Measurements from ENCODE around the gene CLASP2. TPM values are rescaled to one million over a fixed set of nuclear protein-coding genes. Genes with fewer than 3 reads are reported as not detected.
"Not testable (repeated sequence)": the region's sequence is repeated elsewhere in the genome, so short reads cannot be mapped to it uniquely, and the experiment has no call there.

Gene CLASP2
- 81.2 TPM for total RNA-seq

- DNase-seq (ENCODE audit: low spot score) = peak; percentile 82
These were observed at the start of gene CLASP2 for GRCh38 chr3:33717866-33718594. CLASP2 (minus strand) TSS chr3:33718254; CDS start chr3:33718002, 252 bp downstream.

GRCh38 chr3:33758864-33759263 is 40.8 kb upstream of the CLASP2 start:
- DNase-seq (ENCODE audit: low spot score) = no peak

- no peak for DNase-seq (ENCODE audit: low spot score)
These were observed 40.2 kb upstream of the CLASP2 start for GRCh38 chr3:33758281-33758680.

GRCh38 chr3:33754391-33754790 is 36.3 kb upstream of the CLASP2 start:
- DNase-seq (ENCODE audit: low spot score) = not testable (repeated sequence)

- DNase-seq (ENCODE audit: low spot score) = no peak
These were observed 33.3 kb upstream of the CLASP2 start for GRCh38 chr3:33751336-33751735.

- DNase-seq (ENCODE audit: low spot score) = no peak
These were observed 32.1 kb upstream of the CLASP2 start for GRCh38 chr3:33750211-33750548.

- no peak for DNase-seq (ENCODE audit: low spot score)
These were observed 31.6 kb upstream of the CLASP2 start for GRCh38 chr3:33749546-33750210.

- no peak for DNase-seq (ENCODE audit: low spot score)
These were observed 28.5 kb upstream of the CLASP2 start for GRCh38 chr3:33746416-33747116.

GRCh38 chr3:33737146-33737545 is 19.1 kb upstream of the CLASP2 start:
- no peak for DNase-seq (ENCODE audit: low spot score)

GRCh38 chr3:33732394-33732793 is 14.3 kb upstream of the CLASP2 start:
- DNase-seq (ENCODE audit: low spot score) = no peak

GRCh38 chr3:33729993-33730392 is 11.9 kb upstream of the CLASP2 start:
- DNase-seq (ENCODE audit: low spot score) = no peak

GRCh38 chr3:33724256-33724655 is 6.2 kb upstream of the CLASP2 start:
- no peak for DNase-seq (ENCODE audit: low spot score)

GRCh38 chr3:33722626-33723370 is 4.7 kb upstream of the CLASP2 start:
- no peak for DNase-seq (ENCODE audit: low spot score)

- DNase-seq (ENCODE audit: low spot score) = no peak
These were observed 4.1 kb upstream of the CLASP2 start for GRCh38 chr3:33722191-33722590.

GRCh38 chr3:33718595-33718907 is 497 bp upstream of the CLASP2 start:
- DNase-seq (ENCODE audit: low spot score) = no peak

GRCh38 chr3:33717616-33717865 is 513 bp downstream of the CLASP2 start:
- DNase-seq (ENCODE audit: low spot score) = peak; percentile 59

- no peak for DNase-seq (ENCODE audit: low spot score)
These were observed 1.8 kb downstream of the CLASP2 start for GRCh38 chr3:33716227-33716626.

- no peak for DNase-seq (ENCODE audit: low spot score)
These were observed 7.0 kb downstream of the CLASP2 start for GRCh38 chr3:33711100-33711499.

- no peak for DNase-seq (ENCODE audit: low spot score)
These were observed 12.0 kb downstream of the CLASP2 start for GRCh38 chr3:33706056-33706455.

- DNase-seq (ENCODE audit: low spot score) = no peak
These were observed 13.2 kb downstream of the CLASP2 start for GRCh38 chr3:33704891-33705290.

- no peak for DNase-seq (ENCODE audit: low spot score)
These were observed 18.8 kb downstream of the CLASP2 start for GRCh38 chr3:33699275-33699674.

GRCh38 chr3:33694944-33695343 is 23.1 kb downstream of the CLASP2 start:
- DNase-seq (ENCODE audit: low spot score) = no peak

GRCh38 chr3:33690341-33690740 is 27.7 kb downstream of the CLASP2 start:
- DNase-seq (ENCODE audit: low spot score) = no peak
